Measurements from ENCODE around the gene PIK3R6. TPM values are rescaled to one million over a fixed set of nuclear protein-coding genes. Genes with fewer than 3 reads are reported as not detected.

Gene PIK3R6
- total and polyA plus RNA-seq, 2 of the 4 experiments (the other 2 are of a cell fraction) = not detected

- DNase-seq = no peak
- Histone ChIP-seq H2AFZ (replicated peaks; ENCODE audit: low read length, poor library complexity) (no peak overlapping the region), H3K9ac (ENCODE audit: low read depth, low read length) (no peak overlapping the region), H4K8ac (ENCODE audit: low read depth in 2 of 2, low read length in 2 of 2) (no peak overlapping the region), H3K4me1 (ENCODE audit: control insufficient read depth, insufficient read depth, low read length) (no peaks in the 10 kb centered on the region), H2AK5ac (ENCODE audit: low read depth, low read length) (no peak overlapping the region), H3K4me3 (ENCODE audit: insufficient read depth, low read depth, low read length) (no peak overlapping the region), H2BK15ac (ENCODE audit: low read depth, low read length) (no peak overlapping the region), H3K9me1 (ENCODE audit: insufficient read depth, low read length) (no peaks in the 10 kb centered on the region), H3K4ac (ENCODE audit: low read depth, low read length) (no peak overlapping the region), H3K23ac (ENCODE audit: low read depth, low read length) (no peak overlapping the region), H3K18ac (ENCODE audit: low read depth, low read length) (no peak overlapping the region), H4K20me1 (ENCODE audit: insufficient read depth, low read length) (no peaks in the 10 kb centered on the region), H3K27ac (ENCODE audit: insufficient read depth, low read length) (no peak overlapping the region), H3K36me3 (ENCODE audit: control insufficient read depth, insufficient read depth, low read length) (no peaks in the 10 kb centered on the region), H2BK20ac (ENCODE audit: low read depth, low read length) (no peak overlapping the region), H2BK120ac (ENCODE audit: low read depth, low read length) (no peak overlapping the region), H3K56ac (ENCODE audit: extremely low read depth, insufficient read depth, low read length) (no peak overlapping the region), H4K91ac (ENCODE audit: insufficient read depth, low read depth, low read length) (no peak overlapping the region), H2AK9ac (replicated peaks; ENCODE audit: low read depth, low read length, poor library complexity) (no peak overlapping the region), H3K27me3 (ENCODE audit: control insufficient read depth, insufficient read depth, low read length) (no peaks in the 10 kb centered on the region), H3K14ac (replicated peaks; ENCODE audit: low read depth, low read length) (no peak overlapping the region), H2BK5ac (ENCODE audit: low read depth, low read length, poor library complexity, severe bottlenecking) (no peak overlapping the region), H4K5ac (ENCODE audit: low read depth, low read length) (no peak overlapping the region), H3K79me1 (ENCODE audit: low read depth in 1 of 2, low read length in 2 of 2) (no peaks in the 10 kb centered on the region), H3K9me3 (ENCODE audit: control insufficient read depth, insufficient read depth, low read length) (peaks cover 6% of the 10 kb centered on the region; the same call in 1 of the 2 replicates), H3K4me2 (ENCODE audit: low read depth, low read length) (no peak overlapping the region)
- dilution Hi-C loops (cut with HindIII; ENCODE audit: low sequenced_read_pairs, unreplicated experiment) (no loop called here), intact Hi-C loops (cut with micrococcal nuclease) (no loop called here), in situ Hi-C loops (cut with MboI; ENCODE audit: low sequenced_read_pairs) (no loop called here)
- ChIA-PET CTCF (no interaction called here), POLR2A (ENCODE audit: unreplicated experiment) (no interaction called here)
- no TSS peak for BruUV-seq (replicated peaks)
- no peak for ATAC-seq (ENCODE audit: low read depth)
- no peak for TF ChIP-seq USF2 (IDR thresholded peaks at IDR 0.05; ENCODE audit: low read depth, low read length)
- TF ChIP-seq MAZ (IDR thresholded peaks at IDR 0.05; ENCODE audit: borderline replicate concordance, low read depth, low read length) = no peak
- TF ChIP-seq MXI1 (IDR thresholded peaks at IDR 0.05; ENCODE audit: borderline replicate concordance, low read depth, low read length) = no peak
- no peak for TF ChIP-seq CHD1 (IDR thresholded peaks at IDR 0.05; ENCODE audit: low read depth, low read length)
- no peak for TF ChIP-seq RCOR1 (IDR thresholded peaks at IDR 0.05; ENCODE audit: insufficient replicate concordance, low read length)
- no peak for TF ChIP-seq ELK1 (IDR thresholded peaks at IDR 0.05; ENCODE audit: borderline replicate concordance, low read depth, low read length)
- no peak for TF ChIP-seq CTCF (conservative IDR thresholded peaks at IDR 0.05; ENCODE audit: low read depth, low read length)
- TF ChIP-seq MAFK (IDR thresholded peaks at IDR 0.05; ENCODE audit: low read depth, low read length) = no peak
- WGBS, 2 experiments (ENCODE audit: extremely low coverage in 2 of 2, insufficient read length in 1 of 2) = 79% methylated on average over 2 of the region's 8 CpGs; no CpG with 5 or more reads in 1 of the 2 experiments
Observed at GRCh38 chr17:8909586-8910270, 42.3 kb upstream of the PIK3R6 start.
